BLaER1 treated with 17β-estradiol and CSF1 and Interleukin-3, amounts not matched to agents 10 nM and 100 nM (cell line): Measurements from ENCODE around the gene RBM15.

ENCODE experiments used
- H3K27ac ChIP-seq, 11 experiments: shearing (Covaris generic); formaldehyde crosslinking; 2 replicates each; pipeline ENCODE4 v1.8.1; 2022
- H3K27me3 ChIP-seq, 11 experiments: shearing (Covaris generic); formaldehyde crosslinking; 2 replicates each; pipeline ENCODE4 v1.8.1; 2022
- H3K36me3 ChIP-seq, 11 experiments: shearing (Covaris generic); formaldehyde crosslinking; 2 replicates each; pipeline ENCODE4 v1.8.1; 2022
- H3K4me1 ChIP-seq, 10 experiments: shearing (Covaris generic); formaldehyde crosslinking; 2 replicates each; pipeline ENCODE4 v1.8.1; 2022
- H3K4me2 ChIP-seq, 11 experiments: shearing (Covaris generic); formaldehyde crosslinking; 2 replicates each; pipeline ENCODE4 v1.8.1; 2022
- H3K4me3 ChIP-seq, 10 experiments: shearing (Covaris generic); formaldehyde crosslinking; 2 replicates each; pipeline ENCODE4 v1.8.1; 2022
- H3K9ac ChIP-seq, 11 experiments: shearing (Covaris generic); formaldehyde crosslinking; 2 replicates each; pipeline ENCODE4 v1.8.1; 2022
- H3K9me3 ChIP-seq, 11 experiments: shearing (Covaris generic); formaldehyde crosslinking; replicated peaks in 1 of 11; 2 replicates each; pipeline ENCODE4 v1.8.1; 2022
- H4K20me1 ChIP-seq, 11 experiments: shearing (Covaris generic); formaldehyde crosslinking; 2 replicates each; pipeline ENCODE4 v1.8.1; 2022
- Cebpa-rat ChIP-seq, 11 experiments: shearing (Covaris generic); IDR thresholded peaks; 2 replicates each; pipeline ENCODE4 v1.8.1; 2022

RBM15 gene

GRCh38 chr1:110393691-110394492, 54.7 kb downstream of the RBM15 start:
- no peak for TF ChIP-seq Cebpa-rat (IDR thresholded peaks at IDR 0.05)
- Histone ChIP-seq H3K36me3 (peaks cover 42 to 55% (median 50%) of the 10 kb centered on the region in 11 experiments), H3K4me1 (peaks cover 0 to 6% (median 0%) of the 10 kb centered on the region in 10 experiments; a peak in 5 of 20 replicates), H3K4me3 (no peak overlapping the region), H3K9ac (no peak overlapping the region), H3K27ac (no peak overlapping the region), H4K20me1 (no peaks in the 10 kb centered on the region), H3K27me3 (no peaks in the 10 kb centered on the region), H3K9me3 (peaks cover 10 to 19% (median 17%) of the 10 kb centered on the region in 11 experiments), H3K4me2 (no peak overlapping the region)

DNA sequence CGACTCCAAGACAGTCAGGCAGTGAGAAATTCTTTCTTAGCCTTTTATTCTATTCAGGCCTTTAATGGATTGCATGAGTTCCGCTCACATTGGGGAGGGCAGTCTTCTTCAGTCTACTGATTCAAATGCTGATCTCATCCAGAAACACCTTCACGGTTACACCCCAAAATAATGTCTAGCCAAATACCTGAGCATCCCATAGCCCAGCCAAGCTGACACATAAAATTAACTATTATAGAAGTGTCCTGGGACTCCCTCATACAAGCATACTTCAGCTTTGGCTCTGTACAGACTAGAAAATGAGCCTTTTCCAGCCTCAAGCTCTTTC, 55.3 kb downstream of the RBM15 start:
- Histone ChIP-seq H4K20me1 (no peaks in the 10 kb centered on the region), H3K4me3 (no peak overlapping the region), H3K4me1 (peaks cover 0 to 6% (median 0%) of the 10 kb centered on the region in 10 experiments; a peak in 5 of 20 replicates), H3K36me3 (peaks cover 48 to 61% (median 55%) of the 10 kb centered on the region in 11 experiments), H3K9me3 (peaks cover 10 to 19% (median 17%) of the 10 kb centered on the region in 11 experiments), H3K27ac (no peak overlapping the region), H3K27me3 (no peaks in the 10 kb centered on the region), H3K9ac (no peak overlapping the region), H3K4me2 (no peak overlapping the region)
- TF ChIP-seq Cebpa-rat (IDR thresholded peaks at IDR 0.05), result no peak
